H1 (cell line): ENCODE results near the gene CRYGN. TPM values are rescaled to one million over a fixed set of nuclear protein-coding genes. Genes with fewer than 3 reads are reported as not detected.

Experiments
- CTCF ChIA-PET: fragments of 300-600 bp; sonication (Branson Sonifier 250); formaldehyde crosslinking; loops from one replicate; lab custom pipeline; 2021; ENCODE audit not compliant: partially characterized antibody; lab: Charles Lee
- POLR2A ChIA-PET: fragments of 300-600 bp; sonication (Branson Sonifier 250); formaldehyde crosslinking; loops from one replicate; lab custom pipeline; 2021; ENCODE audit warnings: inconsistent platforms; ENCODE audit not compliant: partially characterized antibody; lab: Charles Lee
- DNase-seq, 2 experiments: peaks; one replicate each; pipeline versions ENCODE4 v3.0.0 to v3.0.0-alpha.2; 2010 to 2022; ENCODE audit warnings: low spot score in 2 of 2, low read depth in 1 of 2, mixed read lengths in 1 of 2
- FAIRE-seq: peaks from 2 replicates; lab custom pipeline; 2011; peaks lifted over from hg19 to GRCh38; lab: Jason Lieb, UNC
- H2AFZ ChIP-seq: 2 replicates; pipeline ENCODE4 v1.8.1; 2012; ENCODE audit warnings: low read length, inconsistent platforms
- H2AK5ac ChIP-seq: 2 replicates; pipeline ENCODE4 v1.6.1; 2013; ENCODE audit warnings: low read depth, low read length
- H2BK120ac ChIP-seq: replicated peaks from 2 replicates; pipeline ENCODE3; 2013; ENCODE audit warnings: low read depth, low read length, inconsistent platforms
- H2BK12ac ChIP-seq: 2 replicates; pipeline ENCODE4 v1.6.1; 2013; ENCODE audit warnings: low read depth, low read length
- H2BK15ac ChIP-seq: 2 replicates; pipeline ENCODE4 v1.6.1; 2013; ENCODE audit warnings: low read length
- H2BK20ac ChIP-seq: 2 replicates; pipeline ENCODE4 v1.6.1; 2013; ENCODE audit warnings: low read length
- H2BK5ac ChIP-seq: 2 replicates; pipeline ENCODE4 v1.6.1; 2013; ENCODE audit warnings: low read depth, low read length
- H3K14ac ChIP-seq: 2 replicates; pipeline ENCODE4 v1.6.1; 2013; ENCODE audit warnings: inconsistent platforms; ENCODE audit not compliant: insufficient read length
- H3K18ac ChIP-seq: 2 replicates; pipeline ENCODE4 v1.6.1; 2013; ENCODE audit warnings: low read length; ENCODE audit errors: extremely low read depth
- H3K23ac ChIP-seq: 2 replicates; pipeline ENCODE4 v1.6.1; 2013; ENCODE audit warnings: inconsistent platforms; ENCODE audit not compliant: insufficient read length
- H3K23me2 ChIP-seq: 2 replicates; pipeline ENCODE4 v1.6.1; 2013; ENCODE audit warnings: low read depth, low read length
- H3K27ac ChIP-seq: 2 replicates; pipeline ENCODE4 v1.6.1; 2011; ENCODE audit warnings: low read depth, low read length, inconsistent platforms
- H3K27me3 ChIP-seq, 4 experiments: replicated peaks in 1 of 4; 1 replicate in 1 of 4; 2 replicates in 3 of 4; pipeline versions ENCODE4 v1.6.1 to v1.8.1; 2011 to 2013; ENCODE audit warnings: low read length in 3 of 4, mild to moderate bottlenecking in 3 of 4, inconsistent platforms in 2 of 4, mixed read lengths in 2 of 4, moderate library complexity in 1 of 4; ENCODE audit not compliant: control insufficient read depth in 3 of 4, insufficient read depth in 3 of 4; ENCODE audit errors: extremely low read depth in 1 of 4
- H3K36me3 ChIP-seq, 4 experiments: 2 replicates each; pipeline versions ENCODE4 v1.6.1 to v1.8.1; 2011 to 2013; ENCODE audit warnings: mild to moderate bottlenecking in 4 of 4, low read length in 3 of 4, moderate library complexity in 2 of 4, control low read depth in 1 of 4, inconsistent platforms in 1 of 4; ENCODE audit not compliant: insufficient read depth in 4 of 4, control insufficient read depth in 2 of 4
- H3K4ac ChIP-seq: replicated peaks from 2 replicates; pipeline ENCODE3; 2013; ENCODE audit warnings: low read length, low read depth, mixed read lengths, inconsistent platforms; ENCODE audit not compliant: insufficient read length
- H3K4me1 ChIP-seq, 4 experiments: replicated peaks in 1 of 4; 1 replicate in 1 of 4; 2 replicates in 3 of 4; pipeline versions ENCODE4 v1.6.1 to v1.8.1; 2011 to 2013; ENCODE audit warnings: low read length in 3 of 4, inconsistent platforms in 2 of 4, mixed read lengths in 1 of 4; ENCODE audit not compliant: insufficient read depth in 4 of 4, control insufficient read depth in 3 of 4
- H3K4me2 ChIP-seq, 2 experiments: 2 replicates each; pipeline versions ENCODE4 v1.6.1 to v1.8.1; 2011 to 2013; ENCODE audit warnings: low read depth in 2 of 2, low read length in 2 of 2, control low read depth in 1 of 2, inconsistent platforms in 1 of 2, mild to moderate bottlenecking in 1 of 2; ENCODE audit not compliant: insufficient read depth in 1 of 2
- H3K4me3 ChIP-seq, 4 experiments: fragments of 200-600, 300-600 bp in 1 of 4; sonication (generic), shearing (Covaris generic), sonication (Bioruptor Twin) in 1 of 4; 2 replicates each; pipeline versions ENCODE4 v1.5.1 to v1.8.1; 2011 to 2016; ENCODE audit warnings: low read length in 4 of 4, low read depth in 3 of 4, control low read depth in 2 of 4, inconsistent platforms in 2 of 4, mild to moderate bottlenecking in 2 of 4, mixed read lengths in 1 of 4, moderate library complexity in 1 of 4; ENCODE audit not compliant: insufficient read depth in 2 of 4; ENCODE audit errors: extremely low read depth in 1 of 4
- H3K56ac ChIP-seq: replicated peaks from 2 replicates; pipeline ENCODE3; 2013; ENCODE audit warnings: low read depth, mild to moderate bottlenecking, mixed read lengths, low read length, inconsistent platforms; ENCODE audit not compliant: insufficient read length
- H3K79me1 ChIP-seq: 2 replicates; pipeline ENCODE4 v1.6.1; 2013; ENCODE audit warnings: low read depth, low read length, control low read depth
- H3K79me2 ChIP-seq, 2 experiments: 2 replicates each; pipeline versions ENCODE4 v1.6.1 to v1.8.1; 2012 to 2013; ENCODE audit warnings: low read length in 2 of 2, mild to moderate bottlenecking in 2 of 2, inconsistent platforms in 1 of 2; ENCODE audit not compliant: insufficient read depth in 2 of 2, control insufficient read depth in 1 of 2
- H3K9ac ChIP-seq, 4 experiments: replicated peaks in 1 of 4; 1 replicate in 1 of 4; 2 replicates in 3 of 4; pipeline versions ENCODE4 v1.6.1 to v1.8.1; 2011 to 2013; ENCODE audit warnings: low read depth in 3 of 4, low read length in 3 of 4, control low read depth in 2 of 4, mild to moderate bottlenecking in 2 of 4, moderate library complexity in 2 of 4, inconsistent platforms in 1 of 4; ENCODE audit errors: extremely low read depth in 1 of 4
- H3K9me3 ChIP-seq, 2 experiments: 2 replicates each; pipeline versions ENCODE4 v1.6.1 to v1.8.1; 2012 to 2013; ENCODE audit warnings: mild to moderate bottlenecking in 2 of 2, moderate library complexity in 2 of 2, control low read depth in 1 of 2, inconsistent platforms in 1 of 2, low read depth in 1 of 2, low read length in 1 of 2, mixed read lengths in 1 of 2; ENCODE audit not compliant: insufficient read depth in 2 of 2
- H4K20me1 ChIP-seq, 2 experiments: replicated peaks in 1 of 2; 2 replicates each; pipeline versions ENCODE3 to v1.8.1; 2011 to 2013; ENCODE audit warnings: inconsistent platforms in 2 of 2, low read length in 2 of 2, mild to moderate bottlenecking in 1 of 2; ENCODE audit not compliant: insufficient read depth in 2 of 2, control insufficient read depth in 1 of 2
- H4K5ac ChIP-seq: 2 replicates; pipeline ENCODE4 v1.6.1; 2013; ENCODE audit warnings: low read length, low read depth, mixed read lengths, inconsistent platforms; ENCODE audit not compliant: insufficient read length
- H4K8ac ChIP-seq: 2 replicates; pipeline ENCODE4 v1.8.0; 2013; ENCODE audit warnings: mild to moderate bottlenecking, moderate library complexity, low read length, inconsistent platforms; ENCODE audit not compliant: insufficient read depth; ENCODE audit errors: extremely low read depth
- H4K91ac ChIP-seq: replicated peaks from 2 replicates; pipeline ENCODE3; 2013; ENCODE audit warnings: low read length, mixed read lengths, inconsistent platforms; ENCODE audit not compliant: insufficient read length
- ASH2L ChIP-seq: fragments of 200-600, 300-600 bp; sonication (generic); IDR thresholded peaks from one replicate; pipeline ENCODE4 v1.7.1; 2017; ENCODE audit warnings: low read length
- CREB1 ChIP-seq: IDR thresholded peaks from 2 replicates; pipeline ENCODE4 v1.6.1; 2012; ENCODE audit warnings: inconsistent platforms
- GABPA ChIP-seq: IDR thresholded peaks from 2 replicates; pipeline ENCODE4 v1.6.1; 2011; ENCODE audit warnings: mild to moderate bottlenecking, low read length, moderate library complexity, borderline replicate concordance; ENCODE audit not compliant: insufficient read depth
- GTF2F1 ChIP-seq: IDR thresholded peaks from 2 replicates; pipeline ENCODE4 v1.6.1; 2012; ENCODE audit warnings: low read depth, low read length, improper control_type of control experiment, borderline replicate concordance
- KDM1A ChIP-seq: fragments of 200-600, 300-600 bp; sonication (generic); IDR thresholded peaks from 2 replicates; pipeline ENCODE4 v1.7.1; 2016; ENCODE audit warnings: mild to moderate bottlenecking, low read length, borderline replicate concordance
- MAFK ChIP-seq: IDR thresholded peaks from 2 replicates; pipeline ENCODE4 v1.6.1; 2012; ENCODE audit warnings: low read depth, mild to moderate bottlenecking, improper control_type of control experiment, low read length
- NANOG ChIP-seq: IDR thresholded peaks from 2 replicates; pipeline ENCODE4 v1.6.1; 2011; ENCODE audit warnings: low read length, low read depth, mild to moderate bottlenecking, inconsistent platforms; ENCODE audit not compliant: insufficient read depth, poor library complexity, severe bottlenecking
- PHF8 ChIP-seq: fragments of 200-600 bp; sonication (generic); conservative IDR thresholded peaks from 2 replicates; pipeline ENCODE4 v1.7.1; 2012; ENCODE audit warnings: low read depth, mild to moderate bottlenecking, inconsistent platforms, low read length, moderate library complexity
- POU5F1 ChIP-seq: IDR thresholded peaks from 2 replicates; pipeline ENCODE4 v1.6.1; 2011; ENCODE audit warnings: low read depth, mild to moderate bottlenecking, low read length, moderate library complexity
- TCF12 ChIP-seq: IDR thresholded peaks from 2 replicates; pipeline ENCODE4 v1.6.1; 2011; ENCODE audit warnings: low read depth, mild to moderate bottlenecking, low read length
- TEAD4 ChIP-seq: IDR thresholded peaks from 2 replicates; pipeline ENCODE4 v1.6.1; 2012; ENCODE audit warnings: low read depth, low read length, inconsistent platforms, mixed read lengths
- WGBS, 2 experiments: shearing (Covaris generic) in 1 of 2; methylation state at CpG; one replicate each; pipeline versions ENCODE4 v1.1.6 to v1.1.7; 2013 to 2015; ENCODE audit warnings: low lambda C conversion rate in 2 of 2, mixed read lengths in 2 of 2, inconsistent platforms in 1 of 2, low coverage in 1 of 2, missing lambda C conversion rate in 1 of 2; ENCODE audit not compliant: insufficient replicate concordance in 2 of 2, insufficient coverage in 1 of 2, insufficient read length in 1 of 2; ENCODE audit errors: extremely low coverage in 1 of 2, missing lambda C conversion rate in 1 of 2; 5-methylcytosine and 5-hydroxymethylcytosine counted together
- polyA plus RNA-seq, 7 experiments: library from polyadenylated mRNA; depleted of rRNA in 3 of 7; stranded (reverse) in 5 of 7; unstranded in 2 of 7; fragments of >200 nt in 5 of 7; fragments of 200-250 nt in 2 of 7; gene quantifications; 1 replicate in 5 of 7; 2 replicates in 1 of 7; 4 replicates in 1 of 7; pipeline versions ENCODE4 v1.2.1 to v1.2.3, GENCODE V29; 2011 to 2013; ENCODE audit warnings: missing spikeins in 2 of 7, mixed read lengths in 2 of 7
- total RNA-seq: library from RNA; stranded (reverse); fragmentation: NEBNext Ultra II Directional; extraction: Animal tissue kit (Norgen Biotek cat#: 25700); gene quantifications from 2 replicates; pipeline ENCODE4 v1.2.1, GENCODE V29; 2021

Gene CRYGN
- total and polyA plus RNA-seq, 2 of the 8 experiments (the other 6 are each of a cell fraction or from before 2014, with no cell fraction given): 0.98 to 1.6 TPM

GRCh38 chr7:151459726-151460473 lies 20.0 kb upstream of the CRYGN start:
- peak overlapping the region; percentile 66; the same call in 1 of the 2 replicates for H2BK15ac ChIP-seq
- FAIRE-seq (no peak), DNase-seq (peak in 1 of 2 experiments; percentile 67)
- ChIA-PET CTCF (interaction anchor here (1.2 to 5.8 kb wide), 8 partner anchors 11 to 300 kb away, joined by 3 to 49 read pairs (median 4); no protein-coding TSS in a partner anchor), POLR2A (interaction anchor here (0.7 to 3.9 kb wide), 7 partner anchors 8 to 59 kb away, joined by 3 to 29 read pairs (median 3); no protein-coding TSS in a partner anchor)
- no peaks in the 10 kb centered on the region; the same call in 1 of the 2 replicates for H3K23me2 ChIP-seq
- H2BK12ac ChIP-seq: peak overlapping the region; percentile 94
- no peaks in the 10 kb centered on the region for H3K27me3 ChIP-seq
- 67% methylated on average over 25 of the region's 25 CpGs; no CpG with 5 or more reads in 1 of the 2 experiments for WGBS, 2 experiments
- peak overlapping the region; percentile 1 for H3K14ac ChIP-seq
- no peak overlapping the region for H3K23ac ChIP-seq
- no peaks in the 10 kb centered on the region for H3K79me2 ChIP-seq
- peaks cover 14 to 36% (median 25%) of the 10 kb centered on the region in 4 experiments for H3K4me1 ChIP-seq
- H2AFZ ChIP-seq: no peak overlapping the region
- no peak overlapping the region for H3K9ac ChIP-seq
- H3K27ac ChIP-seq: no peak overlapping the region; the same call in 1 of the 2 replicates
- peak overlapping the region in 1 of 4 experiments; percentile 4; a peak in 1 of 8 replicates for H3K4me3 ChIP-seq
- peak overlapping the region; percentile 58 for H4K8ac ChIP-seq
- H3K79me1 ChIP-seq: no peaks in the 10 kb centered on the region
- no peak overlapping the region for H3K56ac ChIP-seq
- H3K36me3 ChIP-seq: peaks cover 0 to 16% (median 7%) of the 10 kb centered on the region in 4 experiments; a peak in 4 of 8 replicates
- H2BK5ac ChIP-seq: peak overlapping the region; percentile 66; the same call in 1 of the 2 replicates
- peak overlapping the region; percentile 91 for H2BK120ac ChIP-seq
- peak overlapping the region; percentile 26 to 39; a peak in 1 of 4 replicates for H3K4me2 ChIP-seq
- H4K5ac ChIP-seq: peak overlapping the region; percentile 22
- no peak overlapping the region for H2AK5ac ChIP-seq
- H2BK20ac ChIP-seq: peak overlapping the region; percentile 94
- no peaks in the 10 kb centered on the region for H4K20me1 ChIP-seq
- H4K91ac ChIP-seq: peak overlapping the region; percentile 85
- H3K4ac ChIP-seq: peak overlapping the region; percentile 49
- H3K9me3 ChIP-seq: peaks cover 19 to 34% of the 10 kb centered on the region in 2 experiments
- peak overlapping the region; percentile 88 for H3K18ac ChIP-seq
- no peak for TF ChIP-seq POU5F1
- no peak for TF ChIP-seq NANOG
- peak; percentile 37; the same call in 1 of the 2 replicates for TF ChIP-seq TEAD4
- TF ChIP-seq GABPA: no peak
- TF ChIP-seq MAFK: no peak
- TF ChIP-seq CREB1: peak; percentile 34; the same call in 1 of the 2 replicates
- no peak for TF ChIP-seq TCF12
- TF ChIP-seq KDM1A: no peak
- TF ChIP-seq ASH2L: no peak
- TF ChIP-seq GTF2F1: no peak
- TF ChIP-seq PHF8: no peak
